GM21786 (cell line): Measurements from ENCODE around the gene CTNNBL1.

ENCODE experiments used
- ATAC-seq: cut with Tn5 transposase; IDR thresholded peaks from one replicate; pipeline ENCODE4 v1.9.1; 2021; ENCODE audit not compliant: unreplicated experiment

Gene CTNNBL1

GRCh38 chr20:37913567-37914366 lies 219.9 kb downstream of the CTNNBL1 start:
- ATAC-seq: no peak

- ATAC-seq: no peak
Observed at GRCh38 chr20:37914367-37914671, 220.5 kb downstream of the CTNNBL1 start.

GRCh38 chr20:37914672-37915433 lies 221.0 kb downstream of the CTNNBL1 start:
- no peak for ATAC-seq

GRCh38 chr20:37915434-37915787 lies 221.6 kb downstream of the CTNNBL1 start:
- ATAC-seq: no peak

GRCh38 chr20:37915800-37916570 lies 222.2 kb downstream of the CTNNBL1 start:
- no peak for ATAC-seq

- ATAC-seq: no peak
Observed at GRCh38 chr20:37917461-37917860, 223.6 kb downstream of the CTNNBL1 start.

GRCh38 chr20:37918035-37918434 lies 224.2 kb downstream of the CTNNBL1 start:
- ATAC-seq: no peak

- ATAC-seq: no peak
Observed at GRCh38 chr20:37919389-37920040, 225.7 kb downstream of the CTNNBL1 start.

- no peak for ATAC-seq
Observed at GRCh38 chr20:37920270-37920669, 226.4 kb downstream of the CTNNBL1 start.

- no peak for ATAC-seq
Observed at GRCh38 chr20:37920679-37921322, 227.0 kb downstream of the CTNNBL1 start.

- peak; percentile 64 for ATAC-seq
Observed at GRCh38 chr20:37921341-37921929, 227.6 kb downstream of the CTNNBL1 start.
